ENCODE data around the gene AFAP1. TPM values are rescaled to one million over a fixed set of nuclear protein-coding genes. Genes with fewer than 3 reads are reported as not detected.

AFAP1 gene
- total RNA-seq, 2 donors from 2014 or later, result 32.1 to 40.1 TPM

- no peaks in the 10 kb centered on the region for H3K27me3 ChIP-seq (replicated peaks; ENCODE audit: insufficient read depth)
- no peaks in the 10 kb centered on the region for H3K9me3 ChIP-seq
- no peak for TF ChIP-seq CTCF (IDR thresholded peaks at IDR 0.05)
- DNase-seq (ENCODE audit: low spot score) (no peak), ATAC-seq (ENCODE audit: insufficient number of reproducible peaks, low FRiP score, low read depth) (no peak)
- no peak overlapping the region for H3K27ac ChIP-seq
- no peaks in the 10 kb centered on the region for H3K4me1 ChIP-seq (ENCODE audit: control insufficient read depth in 1 of 2, low read depth in 2 of 2)
- no peak overlapping the region for H3K4me3 ChIP-seq
- H3K36me3 ChIP-seq, result no peaks in the 10 kb centered on the region
These were observed 204.3 kb downstream of the AFAP1 start for GRCh38 chr4:7735395-7735794.

GRCh38 chr4:7734651-7735260 lies 204.9 kb downstream of the AFAP1 start:
- ATAC-seq (ENCODE audit: insufficient number of reproducible peaks, low FRiP score, low read depth), result no peak

GRCh38 chr4:7733801-7734650 lies 205.6 kb downstream of the AFAP1 start:
- DNase-seq (ENCODE audit: low spot score) (no peak), ATAC-seq (ENCODE audit: insufficient number of reproducible peaks, low FRiP score, low read depth) (no peak)
- Histone ChIP-seq H3K36me3 (no peaks in the 10 kb centered on the region), H3K4me1 (ENCODE audit: control insufficient read depth in 1 of 2, low read depth in 2 of 2) (no peaks in the 10 kb centered on the region), H3K4me3 (no peak overlapping the region), H3K27ac (no peak overlapping the region), H3K9me3 (no peaks in the 10 kb centered on the region), H3K27me3 (replicated peaks; ENCODE audit: insufficient read depth) (no peaks in the 10 kb centered on the region)
- no peak for TF ChIP-seq CTCF (IDR thresholded peaks at IDR 0.05)

More at GRCh38 chr4:7734651-7735260, 204.9 kb downstream of the AFAP1 start:
- H3K4me1 ChIP-seq (ENCODE audit: control insufficient read depth in 1 of 2, low read depth in 2 of 2), result no peaks in the 10 kb centered on the region
- H3K27me3 ChIP-seq (replicated peaks; ENCODE audit: insufficient read depth), result no peaks in the 10 kb centered on the region
- H3K9me3 ChIP-seq, result no peaks in the 10 kb centered on the region
- no peak for TF ChIP-seq CTCF (IDR thresholded peaks at IDR 0.05)
- no peaks in the 10 kb centered on the region for H3K36me3 ChIP-seq
- no peak overlapping the region for H3K27ac ChIP-seq
- no peak for DNase-seq (ENCODE audit: low spot score)
- H3K4me3 ChIP-seq, result no peak overlapping the region

GRCh38 chr4:7733201-7733600 lies 206.5 kb downstream of the AFAP1 start:
- no peaks in the 10 kb centered on the region for H3K4me1 ChIP-seq (ENCODE audit: control insufficient read depth in 1 of 2, low read depth in 2 of 2)
- no peaks in the 10 kb centered on the region for H3K27me3 ChIP-seq (replicated peaks; ENCODE audit: insufficient read depth)
- no peaks in the 10 kb centered on the region for H3K9me3 ChIP-seq
- no peaks in the 10 kb centered on the region for H3K36me3 ChIP-seq
- TF ChIP-seq CTCF (IDR thresholded peaks at IDR 0.05), result no peak
- no peak for ATAC-seq (ENCODE audit: insufficient number of reproducible peaks, low FRiP score, low read depth)
- no peak overlapping the region for H3K27ac ChIP-seq
- DNase-seq (ENCODE audit: low spot score), result no peak
- H3K4me3 ChIP-seq, result no peak overlapping the region

- Histone ChIP-seq H3K27ac (no peak overlapping the region), H3K9me3 (no peaks in the 10 kb centered on the region), H3K36me3 (no peaks in the 10 kb centered on the region), H3K4me3 (no peak overlapping the region), H3K4me1 (ENCODE audit: control insufficient read depth in 1 of 2, low read depth in 2 of 2) (no peaks in the 10 kb centered on the region), H3K27me3 (replicated peaks; ENCODE audit: insufficient read depth) (no peaks in the 10 kb centered on the region)
- no peak for DNase-seq (ENCODE audit: low spot score)
- no peak for ATAC-seq (ENCODE audit: insufficient number of reproducible peaks, low FRiP score, low read depth)
- TF ChIP-seq CTCF (IDR thresholded peaks at IDR 0.05), result no peak
These were observed 207.4 kb downstream of the AFAP1 start for GRCh38 chr4:7732263-7732662.

Data from thoracic aorta (tissue), 2 donors.